ENCODE measurements around the gene DNAJC15. TPM values are rescaled to one million over a fixed set of nuclear protein-coding genes. Genes with fewer than 3 reads are reported as not detected.
"Not testable (repeated sequence)": the region's sequence is repeated elsewhere in the genome, so short reads cannot be mapped to it uniquely, and the experiment has no call there.

DNAJC15 gene
- total RNA-seq, 1 donor from 2014 or later: 18.8 TPM

GRCh38 chr13:43059779-43060178 is 36.4 kb downstream of the DNAJC15 start:
- not testable (repeated sequence) for H3K27me3 Mint-ChIP-seq (ENCODE audit: low read depth); H3K4me3 Mint-ChIP-seq (ENCODE audit: low read depth); DNase-seq (ENCODE audit: low spot score); H3K9me3 Mint-ChIP-seq; H3K27ac Mint-ChIP-seq
- Mint-ChIP-seq H3K4me1 (ENCODE audit: low read depth) (peaks cover 51% of the 10 kb centered on the region), H3K36me3 (ENCODE audit: low read depth) (peaks cover 21% of the 10 kb centered on the region)
- intact Hi-C loops (cut with micrococcal nuclease): loop anchor here (2.0 to 10.0 kb wide), 4 partner anchors 37 to 665 kb away; partner anchors contain the start of genes DNAJC15 and EPSTI1

- H3K9me3 Mint-ChIP-seq; H3K4me3 Mint-ChIP-seq (ENCODE audit: low read depth); H3K27me3 Mint-ChIP-seq (ENCODE audit: low read depth); DNase-seq (ENCODE audit: low spot score); H3K27ac Mint-ChIP-seq: not testable (repeated sequence)
- Mint-ChIP-seq H3K36me3 (ENCODE audit: low read depth) (peaks cover 21% of the 10 kb centered on the region), H3K4me1 (ENCODE audit: low read depth) (peaks cover 51% of the 10 kb centered on the region)
- intact Hi-C loops (cut with micrococcal nuclease): loop anchor here (5.0 kb wide), 1 partner anchor 39 kb away; the partner anchor contains the start of gene DNAJC15
Measured at GRCh38 chr13:43060806-43061205, 37.4 kb downstream of the DNAJC15 start.

- Mint-ChIP-seq H3K9me3 (no peaks in the 10 kb centered on the region), H3K36me3 (ENCODE audit: low read depth) (peaks cover 28% of the 10 kb centered on the region), H3K4me1 (ENCODE audit: low read depth) (peaks cover 45% of the 10 kb centered on the region), H3K27ac (peak overlapping the region; percentile 54), H3K4me3 (ENCODE audit: low read depth) (no peak overlapping the region), H3K27me3 (ENCODE audit: low read depth) (no peaks in the 10 kb centered on the region)
- intact Hi-C loops (cut with micrococcal nuclease): loop anchor here (5.0 kb wide), 1 partner anchor 39 kb away; the partner anchor contains the start of gene DNAJC15
- DNase-seq (ENCODE audit: low spot score): no peak
Measured at GRCh38 chr13:43061496-43062280, 38.3 kb downstream of the DNAJC15 start.

- intact Hi-C loops (cut with micrococcal nuclease): no loop called here
- H3K27me3 Mint-ChIP-seq (ENCODE audit: low read depth): no peaks in the 10 kb centered on the region
Measured at GRCh38 chr13:43071824-43072223, 48.4 kb downstream of the DNAJC15 start.

GRCh38 chr13:43072394-43072793 is 49.0 kb downstream of the DNAJC15 start:
- intact Hi-C loops (cut with micrococcal nuclease): no loop called here
- Mint-ChIP-seq H3K4me3 (ENCODE audit: low read depth) (no peak overlapping the region), H3K4me1 (ENCODE audit: low read depth) (peaks cover 32% of the 10 kb centered on the region), H3K36me3 (ENCODE audit: low read depth) (peaks cover 32% of the 10 kb centered on the region), H3K27me3 (ENCODE audit: low read depth) (no peaks in the 10 kb centered on the region), H3K27ac (no peak overlapping the region), H3K9me3 (no peaks in the 10 kb centered on the region)
- DNase-seq (ENCODE audit: low spot score): no peak

More at GRCh38 chr13:43071824-43072223, 48.4 kb downstream of the DNAJC15 start:
- Mint-ChIP-seq H3K4me3 (ENCODE audit: low read depth) (no peak overlapping the region), H3K27ac (no peak overlapping the region), H3K36me3 (ENCODE audit: low read depth) (peaks cover 32% of the 10 kb centered on the region), H3K4me1 (ENCODE audit: low read depth) (peaks cover 28% of the 10 kb centered on the region), H3K9me3 (no peaks in the 10 kb centered on the region)
- no peak for DNase-seq (ENCODE audit: low spot score)

- H3K27me3 Mint-ChIP-seq (ENCODE audit: low read depth): no peaks in the 10 kb centered on the region
- peaks cover 43% of the 10 kb centered on the region for H3K4me1 Mint-ChIP-seq (ENCODE audit: low read depth)
- no peak overlapping the region for H3K4me3 Mint-ChIP-seq (ENCODE audit: low read depth)
- intact Hi-C loops (cut with micrococcal nuclease): no loop called here
- peaks cover 31% of the 10 kb centered on the region for H3K36me3 Mint-ChIP-seq (ENCODE audit: low read depth)
- DNase-seq (ENCODE audit: low spot score): no peak
- peak overlapping the region; percentile 9 for H3K27ac Mint-ChIP-seq
- H3K9me3 Mint-ChIP-seq: no peaks in the 10 kb centered on the region
Measured at GRCh38 chr13:43074824-43075510, 51.6 kb downstream of the DNAJC15 start.

GRCh38 chr13:43075511-43075902 is 52.1 kb downstream of the DNAJC15 start:
- DNase-seq (ENCODE audit: low spot score); intact Hi-C loops (cut with micrococcal nuclease); H3K9me3 Mint-ChIP-seq; H3K27me3 Mint-ChIP-seq (ENCODE audit: low read depth); H3K27ac Mint-ChIP-seq; H3K4me3 Mint-ChIP-seq (ENCODE audit: low read depth): not testable (repeated sequence)
- Mint-ChIP-seq H3K4me1 (ENCODE audit: low read depth) (peaks cover 43% of the 10 kb centered on the region), H3K36me3 (ENCODE audit: low read depth) (peaks cover 31% of the 10 kb centered on the region)

GRCh38 chr13:43077046-43077445 is 53.7 kb downstream of the DNAJC15 start:
- no peaks in the 10 kb centered on the region for H3K27me3 Mint-ChIP-seq (ENCODE audit: low read depth)
- H3K36me3 Mint-ChIP-seq (ENCODE audit: low read depth): peaks cover 42% of the 10 kb centered on the region
- intact Hi-C loops (cut with micrococcal nuclease): no loop called here
- peaks cover 43% of the 10 kb centered on the region for H3K4me1 Mint-ChIP-seq (ENCODE audit: low read depth)
- no peak overlapping the region for H3K27ac Mint-ChIP-seq
- peaks cover 7% of the 10 kb centered on the region for H3K9me3 Mint-ChIP-seq
- no peak for DNase-seq (ENCODE audit: low spot score)
- H3K4me3 Mint-ChIP-seq (ENCODE audit: low read depth): no peak overlapping the region

GRCh38 chr13:43077461-43077860 is 54.1 kb downstream of the DNAJC15 start:
- Mint-ChIP-seq H3K27me3 (ENCODE audit: low read depth) (no peaks in the 10 kb centered on the region), H3K4me3 (ENCODE audit: low read depth) (no peak overlapping the region), H3K27ac (no peak overlapping the region), H3K9me3 (peaks cover 7% of the 10 kb centered on the region), H3K36me3 (ENCODE audit: low read depth) (peaks cover 40% of the 10 kb centered on the region), H3K4me1 (ENCODE audit: low read depth) (peaks cover 39% of the 10 kb centered on the region)
- DNase-seq (ENCODE audit: low spot score): no peak
- intact Hi-C loops (cut with micrococcal nuclease): no loop called here

- Mint-ChIP-seq H3K27me3 (ENCODE audit: low read depth) (no peaks in the 10 kb centered on the region), H3K27ac (no peak overlapping the region), H3K36me3 (ENCODE audit: low read depth) (peaks cover 37% of the 10 kb centered on the region), H3K4me1 (ENCODE audit: low read depth) (peaks cover 36% of the 10 kb centered on the region), H3K4me3 (ENCODE audit: low read depth) (no peak overlapping the region), H3K9me3 (peaks cover 7% of the 10 kb centered on the region)
- intact Hi-C loops (cut with micrococcal nuclease): no loop called here
- DNase-seq (ENCODE audit: low spot score): no peak
Measured at GRCh38 chr13:43077906-43078305, 54.5 kb downstream of the DNAJC15 start.

GRCh38 chr13:43078399-43078798 is 55.0 kb downstream of the DNAJC15 start:
- intact Hi-C loops (cut with micrococcal nuclease): no loop called here
- H3K4me3 Mint-ChIP-seq (ENCODE audit: low read depth): no peak overlapping the region
- no peaks in the 10 kb centered on the region for H3K27me3 Mint-ChIP-seq (ENCODE audit: low read depth)
- H3K9me3 Mint-ChIP-seq: peaks cover 7% of the 10 kb centered on the region
- peaks cover 35% of the 10 kb centered on the region for H3K36me3 Mint-ChIP-seq (ENCODE audit: low read depth)
- peaks cover 35% of the 10 kb centered on the region for H3K4me1 Mint-ChIP-seq (ENCODE audit: low read depth)
- no peak overlapping the region for H3K27ac Mint-ChIP-seq
- no peak for DNase-seq (ENCODE audit: low spot score)

- Mint-ChIP-seq H3K4me1 (ENCODE audit: low read depth) (peaks cover 35% of the 10 kb centered on the region), H3K27ac (no peak overlapping the region), H3K36me3 (ENCODE audit: low read depth) (peaks cover 35% of the 10 kb centered on the region), H3K27me3 (ENCODE audit: low read depth) (no peaks in the 10 kb centered on the region), H3K4me3 (ENCODE audit: low read depth) (no peak overlapping the region), H3K9me3 (peaks cover 7% of the 10 kb centered on the region)
- no peak for DNase-seq (ENCODE audit: low spot score)
- intact Hi-C loops (cut with micrococcal nuclease): no loop called here
Measured at GRCh38 chr13:43079392-43079931, 56.1 kb downstream of the DNAJC15 start.

GRCh38 chr13:43080199-43080598 is 56.8 kb downstream of the DNAJC15 start:
- peaks cover 7% of the 10 kb centered on the region for H3K9me3 Mint-ChIP-seq

More at GRCh38 chr13:43080199-43080598, 56.8 kb downstream of the DNAJC15 start:
- Mint-ChIP-seq H3K4me1 (ENCODE audit: low read depth) (peaks cover 29% of the 10 kb centered on the region), H3K27me3 (ENCODE audit: low read depth) (no peaks in the 10 kb centered on the region), H3K36me3 (ENCODE audit: low read depth) (peaks cover 33% of the 10 kb centered on the region), H3K27ac (no peak overlapping the region), H3K4me3 (ENCODE audit: low read depth) (no peak overlapping the region)
- DNase-seq (ENCODE audit: low spot score): no peak
- intact Hi-C loops (cut with micrococcal nuclease): no loop called here

Data from activated T-helper 2 cell treated with anti-CD3 and anti-CD28 coated beads, Interferon-gamma antibody, Interleukin-2, Interleukin-4, amounts not matched to agents 10 μg/mL and 5 μg/mL and 100 μg/mL, durations not matched to agents 14 hours and 24 hours and 36 hours (primary cell).